IPS DF 6.9 (cell line): ENCODE data around the gene RDH12.

Source experiments
- DNase-seq: peaks from one replicate; pipeline ENCODE4 v3.0.0-alpha.2; 2013; ENCODE audit warnings: low read depth, low spot score
- H3K27ac ChIP-seq: one replicate; pipeline ENCODE4 v1.5.1; 2013; ENCODE audit warnings: low read length, control low read depth
- H3K27me3 ChIP-seq: 2 replicates; pipeline ENCODE4 v1.6.1; 2013; ENCODE audit warnings: mild to moderate bottlenecking, low read length; ENCODE audit not compliant: control insufficient read depth, insufficient read depth
- H3K36me3 ChIP-seq: 2 replicates; pipeline ENCODE4 v1.6.1; 2013; ENCODE audit warnings: low read length; ENCODE audit not compliant: control insufficient read depth, insufficient read depth
- H3K4me1 ChIP-seq: 2 replicates; pipeline ENCODE4 v1.6.1; 2013; ENCODE audit warnings: low read length; ENCODE audit not compliant: control insufficient read depth, insufficient read depth
- H3K4me3 ChIP-seq: 2 replicates; pipeline ENCODE4 v1.5.1; 2013; ENCODE audit warnings: mild to moderate bottlenecking, low read length
- H3K9me3 ChIP-seq: 2 replicates; pipeline ENCODE4 v1.6.1; 2013; ENCODE audit warnings: low read length, inconsistent platforms; ENCODE audit not compliant: control insufficient read depth, insufficient read depth
- WGBS: extraction: QIAGEN DNeasy Blood & Tissue Kit; methylation state at CpG from one replicate; pipeline ENCODE4 v1.1.7; 2013; ENCODE audit warnings: mixed read lengths, missing lambda C conversion rate; ENCODE audit not compliant: insufficient read length, insufficient coverage; 5-methylcytosine and 5-hydroxymethylcytosine counted together

The RDH12 gene

GRCh38 chr14:67766035-67766680 lies 64.5 kb downstream of the RDH12 start:
- no peaks in the 10 kb centered on the region for H3K27me3 ChIP-seq
- no peaks in the 10 kb centered on the region for H3K4me1 ChIP-seq
- WGBS, result no CpG with 5 or more reads among the region's 10 CpGs
- H3K36me3 ChIP-seq, result peaks cover 12% of the 10 kb centered on the region; the same call in 1 of the 2 replicates
- no peaks in the 10 kb centered on the region for H3K9me3 ChIP-seq
- H3K4me3 ChIP-seq, result no peak overlapping the region
- no peak for DNase-seq
- H3K27ac ChIP-seq, result no peak overlapping the region

GRCh38 chr14:67768219-67768618 lies 66.5 kb downstream of the RDH12 start:
- Histone ChIP-seq H3K4me1 (no peaks in the 10 kb centered on the region), H3K9me3 (no peaks in the 10 kb centered on the region), H3K36me3 (peaks cover 12% of the 10 kb centered on the region; the same call in 1 of the 2 replicates), H3K27me3 (no peaks in the 10 kb centered on the region), H3K4me3 (no peak overlapping the region), H3K27ac (no peak overlapping the region)
- no CpG with 5 or more reads among the region's 2 CpGs for WGBS
- no peak for DNase-seq

- DNase-seq, result no peak
- peaks cover 40% of the 10 kb centered on the region for H3K36me3 ChIP-seq
These were observed 72.2 kb downstream of the RDH12 start for GRCh38 chr14:67773844-67774377.

GRCh38 chr14:67776653-67777322 lies 75.1 kb downstream of the RDH12 start:
- Histone ChIP-seq H3K9me3 (no peaks in the 10 kb centered on the region), H3K4me1 (no peaks in the 10 kb centered on the region), H3K4me3 (no peak overlapping the region), H3K36me3 (peaks cover 43% of the 10 kb centered on the region), H3K27ac (no peak overlapping the region), H3K27me3 (no peaks in the 10 kb centered on the region)
- DNase-seq, result no peak
- WGBS, result no CpG with 5 or more reads among the region's 4 CpGs

More at GRCh38 chr14:67773844-67774377, 72.2 kb downstream of the RDH12 start:
- WGBS, result no CpG with 5 or more reads among the region's 5 CpGs
- no peak overlapping the region for H3K27ac ChIP-seq
- no peaks in the 10 kb centered on the region for H3K9me3 ChIP-seq
- H3K27me3 ChIP-seq, result no peaks in the 10 kb centered on the region
- H3K4me1 ChIP-seq, result no peaks in the 10 kb centered on the region
- H3K4me3 ChIP-seq, result no peak overlapping the region

GRCh38 chr14:67778792-67779191 lies 77.1 kb downstream of the RDH12 start:
- Histone ChIP-seq H3K9me3 (no peaks in the 10 kb centered on the region), H3K27ac (no peak overlapping the region), H3K4me3 (no peak overlapping the region), H3K4me1 (no peaks in the 10 kb centered on the region), H3K36me3 (peaks cover 46% of the 10 kb centered on the region), H3K27me3 (no peaks in the 10 kb centered on the region)
- WGBS, result no CpG with 5 or more reads among the region's 1 CpG
- DNase-seq, result no peak

GRCh38 chr14:67782090-67782489 lies 80.4 kb downstream of the RDH12 start:
- Histone ChIP-seq H3K36me3 (peaks cover 37% of the 10 kb centered on the region), H3K4me3 (no peak overlapping the region), H3K27ac (no peak overlapping the region), H3K4me1 (no peaks in the 10 kb centered on the region), H3K9me3 (no peaks in the 10 kb centered on the region), H3K27me3 (no peaks in the 10 kb centered on the region)
- no CpG with 5 or more reads among the region's 3 CpGs for WGBS
- DNase-seq, result no peak
